Progenitor cell of endocrine pancreas (in vitro differentiated cells): Measurements from ENCODE around the gene CBL. TPM values are rescaled to one million over a fixed set of nuclear protein-coding genes. Genes with fewer than 3 reads are reported as not detected.

ENCODE experiments used
- DNase-seq: peaks from one replicate; pipeline ENCODE4 v3.0.0; 2021; ENCODE audit warnings: low spot score; ENCODE audit not compliant: unreplicated experiment
- H3K27ac Mint-ChIP-seq: 2 replicates; pipeline ENCODE4 v1.8.0; 2021; ENCODE audit warnings: mild to moderate bottlenecking, moderate library complexity, mixed read lengths
- H3K27me3 Mint-ChIP-seq: 2 replicates; pipeline ENCODE4 v1.8.0; 2021; ENCODE audit warnings: mixed read lengths
- H3K36me3 Mint-ChIP-seq: 2 replicates; pipeline ENCODE4 v1.8.0; 2022; ENCODE audit warnings: mixed read lengths; ENCODE audit not compliant: insufficient read depth
- H3K4me1 Mint-ChIP-seq: 2 replicates; pipeline ENCODE4 v1.8.0; 2021; ENCODE audit warnings: low read depth, mixed read lengths
- H3K4me3 Mint-ChIP-seq: 2 replicates; pipeline ENCODE4 v1.8.0; 2021; ENCODE audit warnings: low read depth, mild to moderate bottlenecking, moderate library complexity, mixed read lengths
- H3K9me3 Mint-ChIP-seq: 2 replicates; pipeline ENCODE4 v1.8.0; 2021; ENCODE audit warnings: low read depth, mixed read lengths
- total RNA-seq: library from RNA; stranded (reverse); gene quantifications from 2 replicates; pipeline ENCODE4 v1.2.1, GENCODE V29; 2021
- TF ChIP-seq, protein P1 (sequence below): fragments of 200-600 bp; sonication (generic); IDR thresholded peaks from one replicate; pipeline ENCODE4 v1.5.0; 2021; ENCODE audit warnings: antibody characterized with exemption, mild to moderate bottlenecking; ENCODE audit not compliant: unreplicated experiment

Gene CBL
- total RNA-seq, 1 donor from 2014 or later, result 26.4 TPM

DNA sequence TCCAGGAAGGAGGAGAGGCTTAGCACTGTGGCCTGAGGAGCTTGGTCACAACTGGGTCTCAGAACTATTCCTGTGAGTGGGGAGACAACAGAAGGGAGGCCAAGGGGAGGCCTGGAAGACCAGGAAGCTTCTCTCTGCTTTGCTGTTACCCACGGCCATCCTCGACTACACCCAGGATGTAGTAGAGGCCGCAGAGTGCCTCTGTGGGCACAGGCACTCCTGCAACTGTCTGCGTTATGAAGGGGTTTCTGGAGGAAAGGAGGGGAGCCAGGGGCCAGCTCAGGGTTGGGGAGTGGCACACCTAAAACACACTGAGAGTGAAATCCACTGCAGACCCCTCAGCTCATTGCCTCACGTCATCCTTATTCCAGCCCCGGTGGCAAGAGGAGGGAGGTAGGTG is 144.2 kb downstream of the CBL start:
- peaks cover 3% of the 10 kb centered on the region for H3K4me1 Mint-ChIP-seq
- H3K4me3 Mint-ChIP-seq, result no peak overlapping the region
- H3K27ac Mint-ChIP-seq, result no peak overlapping the region
- no peaks in the 10 kb centered on the region for H3K9me3 Mint-ChIP-seq
- peaks cover 39% of the 10 kb centered on the region for H3K27me3 Mint-ChIP-seq
- DNase-seq, result no peak
- TF ChIP-seq, protein P1, sequence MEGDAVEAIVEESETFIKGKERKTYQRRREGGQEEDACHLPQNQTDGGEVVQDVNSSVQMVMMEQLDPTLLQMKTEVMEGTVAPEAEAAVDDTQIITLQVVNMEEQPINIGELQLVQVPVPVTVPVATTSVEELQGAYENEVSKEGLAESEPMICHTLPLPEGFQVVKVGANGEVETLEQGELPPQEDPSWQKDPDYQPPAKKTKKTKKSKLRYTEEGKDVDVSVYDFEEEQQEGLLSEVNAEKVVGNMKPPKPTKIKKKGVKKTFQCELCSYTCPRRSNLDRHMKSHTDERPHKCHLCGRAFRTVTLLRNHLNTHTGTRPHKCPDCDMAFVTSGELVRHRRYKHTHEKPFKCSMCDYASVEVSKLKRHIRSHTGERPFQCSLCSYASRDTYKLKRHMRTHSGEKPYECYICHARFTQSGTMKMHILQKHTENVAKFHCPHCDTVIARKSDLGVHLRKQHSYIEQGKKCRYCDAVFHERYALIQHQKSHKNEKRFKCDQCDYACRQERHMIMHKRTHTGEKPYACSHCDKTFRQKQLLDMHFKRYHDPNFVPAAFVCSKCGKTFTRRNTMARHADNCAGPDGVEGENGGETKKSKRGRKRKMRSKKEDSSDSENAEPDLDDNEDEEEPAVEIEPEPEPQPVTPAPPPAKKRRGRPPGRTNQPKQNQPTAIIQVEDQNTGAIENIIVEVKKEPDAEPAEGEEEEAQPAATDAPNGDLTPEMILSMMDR, result no peak
- no peaks in the 10 kb centered on the region for H3K36me3 Mint-ChIP-seq

DNA sequence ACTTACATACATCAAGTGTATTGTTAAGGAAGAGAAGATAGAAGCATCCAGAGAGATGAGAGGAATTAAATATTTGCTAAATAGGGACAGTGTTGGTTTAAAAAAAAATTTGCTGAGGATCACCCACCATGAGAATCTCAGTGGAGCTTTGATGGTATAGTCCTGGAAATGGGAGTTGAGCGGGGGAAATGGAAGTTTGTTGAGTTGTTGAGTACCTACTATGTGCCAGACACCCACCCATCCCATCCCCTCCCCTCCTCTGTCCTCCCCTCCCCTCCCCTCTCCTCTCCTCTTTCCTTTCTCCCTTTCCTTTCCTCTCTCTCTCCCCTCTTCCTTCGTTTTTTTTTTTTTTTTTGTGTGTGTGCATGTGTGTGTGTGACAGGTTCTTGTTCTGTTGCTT is 145.1 kb downstream of the CBL start:
- Mint-ChIP-seq H3K27me3 (peaks cover 44% of the 10 kb centered on the region), H3K4me1 (peaks cover 3% of the 10 kb centered on the region), H3K36me3 (no peaks in the 10 kb centered on the region), H3K27ac (no peak overlapping the region), H3K9me3 (no peaks in the 10 kb centered on the region), H3K4me3 (no peak overlapping the region)
- no peak for DNase-seq
- TF ChIP-seq, protein P1, result no peak

DNA sequence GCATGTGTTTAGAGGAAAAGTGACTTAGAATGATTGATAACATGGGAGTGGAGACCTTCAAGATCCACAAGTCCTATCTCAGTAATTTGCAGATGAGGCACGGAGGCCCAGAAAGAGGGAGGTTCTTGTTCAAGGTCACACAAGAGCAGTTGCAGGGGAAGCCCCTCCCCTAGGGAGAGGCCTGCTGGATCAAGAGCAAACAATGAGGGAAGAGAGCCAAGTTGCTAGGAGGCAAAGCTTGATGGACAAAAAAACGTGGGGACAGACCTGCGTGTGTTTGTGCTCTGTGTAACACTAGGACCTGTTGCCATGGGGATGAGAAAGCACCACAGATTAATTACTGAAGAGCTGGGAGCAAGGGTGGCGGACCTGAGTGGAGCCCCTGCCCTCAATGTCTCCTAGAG is 146.7 kb downstream of the CBL start:
- TF ChIP-seq, protein P1, result no peak
- peaks cover 39% of the 10 kb centered on the region for H3K27me3 Mint-ChIP-seq
- no peak overlapping the region for H3K4me3 Mint-ChIP-seq
- H3K36me3 Mint-ChIP-seq, result no peaks in the 10 kb centered on the region
- H3K4me1 Mint-ChIP-seq, result peaks cover 8% of the 10 kb centered on the region
- no peaks in the 10 kb centered on the region for H3K9me3 Mint-ChIP-seq
- no peak overlapping the region for H3K27ac Mint-ChIP-seq
- no peak for DNase-seq

DNA sequence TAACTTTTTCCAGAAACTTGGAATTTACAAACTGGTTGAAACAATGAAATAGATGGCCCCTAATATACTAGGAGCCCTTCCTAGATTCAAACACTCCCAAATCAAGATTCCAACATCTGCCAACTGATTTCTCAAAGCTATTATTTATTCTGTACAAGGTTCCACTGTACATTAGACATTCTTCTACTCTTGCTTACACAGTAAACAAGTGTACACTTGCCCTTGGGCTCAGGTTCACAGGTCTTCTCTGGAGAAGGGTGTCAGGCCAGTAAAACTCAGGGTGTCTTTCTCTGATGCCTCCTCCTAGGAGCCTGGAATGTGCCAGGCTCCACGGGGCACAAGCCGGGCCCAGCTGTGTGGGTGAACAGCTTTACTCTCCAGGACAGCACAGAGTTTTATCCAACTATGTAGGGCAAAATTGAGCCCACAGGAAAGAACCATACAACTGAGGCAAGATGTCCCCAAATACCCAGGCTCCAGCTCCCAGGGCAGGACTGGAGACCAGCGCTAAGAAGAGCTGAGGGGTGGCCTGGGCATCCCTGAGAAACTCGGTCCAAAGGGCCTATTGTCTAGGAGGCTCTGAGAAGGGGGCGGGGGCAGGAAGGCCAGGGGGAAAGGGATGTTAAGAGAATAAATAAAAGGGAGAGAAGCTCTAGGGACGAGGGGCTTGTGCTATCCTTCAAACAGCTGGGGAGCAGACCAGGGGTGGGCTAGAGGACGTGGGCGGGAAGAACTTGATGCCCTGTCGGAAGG is 149.1 kb downstream of the CBL start:
- TF ChIP-seq, protein P1, result no peak
- peaks cover 8% of the 10 kb centered on the region for H3K4me1 Mint-ChIP-seq
- H3K4me3 Mint-ChIP-seq, result no peak overlapping the region
- no peak for DNase-seq
- H3K27me3 Mint-ChIP-seq, result peaks cover 38% of the 10 kb centered on the region
- no peaks in the 10 kb centered on the region for H3K36me3 Mint-ChIP-seq
- H3K9me3 Mint-ChIP-seq, result no peaks in the 10 kb centered on the region
- H3K27ac Mint-ChIP-seq, result no peak overlapping the region

DNA sequence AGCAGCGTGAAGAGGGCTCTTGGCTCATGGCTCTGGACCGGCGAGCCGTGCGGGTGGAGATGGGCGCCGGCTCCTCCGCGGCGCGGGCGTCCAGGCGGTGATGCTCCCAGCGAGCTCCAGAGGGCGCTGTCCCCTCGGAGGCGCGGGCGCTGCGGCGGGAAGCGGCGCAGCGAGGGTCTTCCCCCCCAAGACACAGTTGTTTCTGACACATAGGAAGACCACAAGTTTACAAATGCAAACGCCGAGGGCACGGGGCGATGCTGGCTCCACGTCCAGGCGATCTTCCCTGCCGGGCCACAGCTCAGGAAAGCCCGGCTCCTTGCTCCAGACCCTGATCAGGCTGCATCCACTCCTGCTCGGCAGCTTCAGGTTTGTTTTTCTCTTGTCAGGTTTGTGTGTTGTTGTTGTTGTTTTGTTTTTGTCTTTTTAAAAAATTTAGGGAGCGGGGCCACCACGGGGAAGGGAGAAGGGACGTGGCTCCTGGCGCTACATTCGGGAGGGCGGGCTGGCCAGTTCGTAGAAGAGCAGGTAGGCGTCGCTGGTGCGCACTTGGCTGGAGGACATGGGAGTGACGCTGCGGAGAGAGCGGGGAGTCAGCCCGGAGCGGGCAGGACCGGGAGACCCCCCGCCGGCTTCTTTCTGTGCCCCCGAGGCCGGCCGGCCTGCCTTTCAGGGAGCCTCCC is 150.4 kb downstream of the CBL start:
- Mint-ChIP-seq H3K4me1 (peaks cover 16% of the 10 kb centered on the region), H3K27ac (no peak overlapping the region), H3K9me3 (no peaks in the 10 kb centered on the region), H3K27me3 (peaks cover 32% of the 10 kb centered on the region), H3K4me3 (peak overlapping the region; percentile 80), H3K36me3 (no peaks in the 10 kb centered on the region)
- TF ChIP-seq, protein P1, result peak; percentile 89
- peak; percentile 58 for DNase-seq
